HepG2 (cell line): ENCODE results near the gene LRP2. TPM values are rescaled to one million over a fixed set of nuclear protein-coding genes. Genes with fewer than 3 reads are reported as not detected.

ENCODE experiments used
- GABPA ChIP-seq, 2 experiments: IDR thresholded peaks; 2 replicates each; pipeline ENCODE4 v1.6.1; 2011 to 2016; ENCODE audit warnings: low read depth in 2 of 2, low read length in 1 of 2, missing biosample characterization in 1 of 2, missing genetic modification characterization in 1 of 2
- HOXA3 ChIP-seq: sonication (generic); formaldehyde crosslinking; IDR thresholded peaks from 2 replicates; pipeline ENCODE4 v1.5.0; 2020; ENCODE audit warnings: missing genetic modification reagents
- POLR2G ChIP-seq: fragments of 200-400 bp; formaldehyde crosslinking; IDR thresholded peaks from 2 replicates; pipeline ENCODE4 v1.6.1; 2018; ENCODE audit warnings: mild to moderate bottlenecking, low read depth, low read length, moderate library complexity
- REXO4 ChIP-seq: sonication (generic); formaldehyde crosslinking; IDR thresholded peaks from 2 replicates; pipeline ENCODE4 v1.8.0; 2022; ENCODE audit warnings: missing genetic modification reagents, mild to moderate bottlenecking, borderline replicate concordance
- TCF12 ChIP-seq, 2 experiments: fragments of 450-650 bp in 1 of 2; sonication (generic) in 1 of 2; formaldehyde crosslinking in 1 of 2; IDR thresholded peaks; 2 replicates each; pipeline versions ENCODE4 v1.6.1 to v1.8.0; 2017 to 2022; ENCODE audit warnings: antibody characterized with exemption in 1 of 2, mild to moderate bottlenecking in 1 of 2, missing genetic modification reagents in 1 of 2, moderate library complexity in 1 of 2
- TMF1 ChIP-seq: sonication (generic); formaldehyde crosslinking; IDR thresholded peaks from 2 replicates; pipeline ENCODE4 v1.8.1; 2022; ENCODE audit warnings: low read depth, missing genetic modification reagents
- ZNF260 ChIP-seq: sonication (generic); formaldehyde crosslinking; IDR thresholded peaks from 2 replicates; pipeline ENCODE4 v1.4.0; 2020; ENCODE audit warnings: missing genetic modification reagents, low read depth, mild to moderate bottlenecking, borderline replicate concordance
- ZNF629 ChIP-seq: sonication (generic); formaldehyde crosslinking; conservative IDR thresholded peaks from 2 replicates; pipeline ENCODE4 v1.5.0; 2020; ENCODE audit warnings: missing genetic modification reagents
- polyA plus RNA-seq, 8 experiments: library from polyadenylated mRNA; depleted of rRNA in 3 of 8; stranded (reverse) in 7 of 8; unstranded in 1 of 8; fragments of >200 nt; fragmentation: Illumina TruSeq in 4 of 8; extraction: Trizol in 4 of 8; gene quantifications; 2 replicates each; pipeline versions ENCODE4 v1.2.1 to v1.2.3, GENCODE V29; 2011 to 2016; ENCODE audit warnings: low read depth in 4 of 8, missing spikeins in 1 of 8, mixed read lengths in 1 of 8; ENCODE audit not compliant: insufficient read depth in 1 of 8
- total RNA-seq, 5 experiments: library from RNA; depleted of rRNA; stranded (reverse); fragments of >200 nt; fragmentation: Illumina TruSeq; extraction: Trizol; gene quantifications; 2 replicates each; pipeline ENCODE4 v1.2.3, GENCODE V29; 2016; ENCODE audit warnings: low read depth in 1 of 5
- TF ChIP-seq, protein P1 (sequence below): sonication (generic); formaldehyde crosslinking; IDR thresholded peaks from 2 replicates; pipeline ENCODE4 v1.9.0; 2021; ENCODE audit warnings: mild to moderate bottlenecking, missing genetic modification reagents
- TF ChIP-seq, protein P2 (sequence below): sonication (generic); formaldehyde crosslinking; IDR thresholded peaks from 2 replicates; pipeline ENCODE4 v1.9.0; 2022; ENCODE audit warnings: low read depth, missing genetic modification reagents
- TF ChIP-seq, protein P3 (sequence below): IDR thresholded peaks from 2 replicates; pipeline ENCODE4 v1.6.1; 2016; ENCODE audit warnings: low read depth, control low read depth
- TF ChIP-seq, protein P4 (sequence below): sonication (generic); formaldehyde crosslinking; IDR thresholded peaks from 2 replicates; pipeline ENCODE4 v1.4.0; 2020; ENCODE audit warnings: missing genetic modification reagents
- TF ChIP-seq, protein P5 (sequence below): sonication (generic); formaldehyde crosslinking; IDR thresholded peaks from 2 replicates; pipeline ENCODE4 v1.9.0; 2021; ENCODE audit warnings: missing genetic modification reagents, mild to moderate bottlenecking, borderline replicate concordance
- TF ChIP-seq, protein P6 (sequence below): sonication (generic); formaldehyde crosslinking; IDR thresholded peaks from 2 replicates; pipeline ENCODE4 v1.5.0; 2020; ENCODE audit warnings: missing genetic modification reagents

The LRP2 gene
- total and polyA plus RNA-seq, 2 of the 13 experiments (the other 11 are each of a cell fraction or from before 2014, with no cell fraction given) = 0.03 to 0.15 TPM

DNA sequence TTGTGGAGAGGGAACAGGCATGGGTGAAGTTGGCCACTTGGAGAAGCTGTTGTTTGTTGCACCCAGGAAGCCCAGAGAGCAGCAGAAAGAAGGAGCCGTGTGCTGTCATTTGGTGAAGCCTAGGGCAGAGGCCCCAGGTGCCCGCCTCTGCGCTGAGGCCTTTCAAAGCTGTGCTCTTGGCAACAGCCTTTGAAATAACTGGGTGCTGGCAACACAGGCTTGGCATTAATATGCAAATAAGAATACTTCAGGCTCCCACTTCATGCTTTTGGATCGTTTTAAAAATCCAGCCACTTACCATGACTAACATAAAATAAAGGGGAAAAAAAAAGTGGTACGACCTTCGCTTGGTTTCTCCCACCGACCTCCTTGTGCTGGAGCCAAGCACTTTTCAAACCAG is 251.9 kb downstream of the LRP2 start (continued):
- TF ChIP-seq, protein P1, sequence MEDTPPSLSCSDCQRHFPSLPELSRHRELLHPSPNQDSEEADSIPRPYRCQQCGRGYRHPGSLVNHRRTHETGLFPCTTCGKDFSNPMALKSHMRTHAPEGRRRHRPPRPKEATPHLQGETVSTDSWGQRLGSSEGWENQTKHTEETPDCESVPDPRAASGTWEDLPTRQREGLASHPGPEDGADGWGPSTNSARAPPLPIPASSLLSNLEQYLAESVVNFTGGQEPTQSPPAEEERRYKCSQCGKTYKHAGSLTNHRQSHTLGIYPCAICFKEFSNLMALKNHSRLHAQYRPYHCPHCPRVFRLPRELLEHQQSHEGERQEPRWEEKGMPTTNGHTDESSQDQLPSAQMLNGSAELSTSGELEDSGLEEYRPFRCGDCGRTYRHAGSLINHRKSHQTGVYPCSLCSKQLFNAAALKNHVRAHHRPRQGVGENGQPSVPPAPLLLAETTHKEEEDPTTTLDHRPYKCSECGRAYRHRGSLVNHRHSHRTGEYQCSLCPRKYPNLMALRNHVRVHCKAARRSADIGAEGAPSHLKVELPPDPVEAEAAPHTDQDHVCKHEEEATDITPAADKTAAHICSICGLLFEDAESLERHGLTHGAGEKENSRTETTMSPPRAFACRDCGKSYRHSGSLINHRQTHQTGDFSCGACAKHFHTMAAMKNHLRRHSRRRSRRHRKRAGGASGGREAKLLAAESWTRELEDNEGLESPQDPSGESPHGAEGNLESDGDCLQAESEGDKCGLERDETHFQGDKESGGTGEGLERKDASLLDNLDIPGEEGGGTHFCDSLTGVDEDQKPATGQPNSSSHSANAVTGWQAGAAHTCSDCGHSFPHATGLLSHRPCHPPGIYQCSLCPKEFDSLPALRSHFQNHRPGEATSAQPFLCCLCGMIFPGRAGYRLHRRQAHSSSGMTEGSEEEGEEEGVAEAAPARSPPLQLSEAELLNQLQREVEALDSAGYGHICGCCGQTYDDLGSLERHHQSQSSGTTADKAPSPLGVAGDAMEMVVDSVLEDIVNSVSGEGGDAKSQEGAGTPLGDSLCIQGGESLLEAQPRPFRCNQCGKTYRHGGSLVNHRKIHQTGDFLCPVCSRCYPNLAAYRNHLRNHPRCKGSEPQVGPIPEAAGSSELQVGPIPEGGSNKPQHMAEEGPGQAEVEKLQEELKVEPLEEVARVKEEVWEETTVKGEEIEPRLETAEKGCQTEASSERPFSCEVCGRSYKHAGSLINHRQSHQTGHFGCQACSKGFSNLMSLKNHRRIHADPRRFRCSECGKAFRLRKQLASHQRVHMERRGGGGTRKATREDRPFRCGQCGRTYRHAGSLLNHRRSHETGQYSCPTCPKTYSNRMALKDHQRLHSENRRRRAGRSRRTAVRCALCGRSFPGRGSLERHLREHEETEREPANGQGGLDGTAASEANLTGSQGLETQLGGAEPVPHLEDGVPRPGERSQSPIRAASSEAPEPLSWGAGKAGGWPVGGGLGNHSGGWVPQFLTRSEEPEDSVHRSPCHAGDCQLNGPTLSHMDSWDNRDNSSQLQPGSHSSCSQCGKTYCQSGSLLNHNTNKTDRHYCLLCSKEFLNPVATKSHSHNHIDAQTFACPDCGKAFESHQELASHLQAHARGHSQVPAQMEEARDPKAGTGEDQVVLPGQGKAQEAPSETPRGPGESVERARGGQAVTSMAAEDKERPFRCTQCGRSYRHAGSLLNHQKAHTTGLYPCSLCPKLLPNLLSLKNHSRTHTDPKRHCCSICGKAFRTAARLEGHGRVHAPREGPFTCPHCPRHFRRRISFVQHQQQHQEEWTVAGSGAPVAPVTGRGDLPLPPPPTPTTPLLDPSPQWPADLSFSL = no peak
- TF ChIP-seq GABPA (IDR thresholded peaks at IDR 0.05; ENCODE audit: low read depth, low read length) (no peak), GABPA (CRISPR knock-in tag; IDR thresholded peaks at IDR 0.05; ENCODE audit: low read depth) (no peak), ZNF260 (no peak), ZNF629 (CRISPR knock-in tag) (no peak), TMF1 (CRISPR knock-in tag) (no peak), REXO4 (CRISPR knock-in tag) (no peak), POLR2G (no peak), TCF12 (IDR thresholded peaks at IDR 0.05) (no peak), TCF12 (CRISPR knock-in tag; IDR thresholded peaks at IDR 0.05) (no peak), HOXA3 (CRISPR knock-in tag) (no peak)
- TF ChIP-seq, protein P2, sequence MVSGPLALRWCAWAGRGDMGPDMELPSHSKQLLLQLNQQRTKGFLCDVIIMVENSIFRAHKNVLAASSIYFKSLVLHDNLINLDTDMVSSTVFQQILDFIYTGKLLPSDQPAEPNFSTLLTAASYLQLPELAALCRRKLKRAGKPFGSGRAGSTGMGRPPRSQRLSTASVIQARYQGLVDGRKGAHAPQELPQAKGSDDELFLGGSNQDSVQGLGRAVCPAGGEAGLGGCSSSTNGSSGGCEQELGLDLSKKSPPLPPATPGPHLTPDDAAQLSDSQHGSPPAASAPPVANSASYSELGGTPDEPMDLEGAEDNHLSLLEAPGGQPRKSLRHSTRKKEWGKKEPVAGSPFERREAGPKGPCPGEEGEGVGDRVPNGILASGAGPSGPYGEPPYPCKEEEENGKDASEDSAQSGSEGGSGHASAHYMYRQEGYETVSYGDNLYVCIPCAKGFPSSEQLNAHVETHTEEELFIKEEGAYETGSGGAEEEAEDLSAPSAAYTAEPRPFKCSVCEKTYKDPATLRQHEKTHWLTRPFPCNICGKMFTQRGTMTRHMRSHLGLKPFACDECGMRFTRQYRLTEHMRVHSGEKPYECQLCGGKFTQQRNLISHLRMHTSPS = no peak
- TF ChIP-seq, protein P3, sequence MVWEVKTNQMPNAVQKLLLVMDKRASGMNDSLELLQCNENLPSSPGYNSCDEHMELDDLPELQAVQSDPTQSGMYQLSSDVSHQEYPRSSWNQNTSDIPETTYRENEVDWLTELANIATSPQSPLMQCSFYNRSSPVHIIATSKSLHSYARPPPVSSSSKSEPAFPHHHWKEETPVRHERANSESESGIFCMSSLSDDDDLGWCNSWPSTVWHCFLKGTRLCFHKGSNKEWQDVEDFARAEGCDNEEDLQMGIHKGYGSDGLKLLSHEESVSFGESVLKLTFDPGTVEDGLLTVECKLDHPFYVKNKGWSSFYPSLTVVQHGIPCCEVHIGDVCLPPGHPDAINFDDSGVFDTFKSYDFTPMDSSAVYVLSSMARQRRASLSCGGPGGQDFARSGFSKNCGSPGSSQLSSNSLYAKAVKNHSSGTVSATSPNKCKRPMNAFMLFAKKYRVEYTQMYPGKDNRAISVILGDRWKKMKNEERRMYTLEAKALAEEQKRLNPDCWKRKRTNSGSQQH = no peak
- TF ChIP-seq, protein P4, sequence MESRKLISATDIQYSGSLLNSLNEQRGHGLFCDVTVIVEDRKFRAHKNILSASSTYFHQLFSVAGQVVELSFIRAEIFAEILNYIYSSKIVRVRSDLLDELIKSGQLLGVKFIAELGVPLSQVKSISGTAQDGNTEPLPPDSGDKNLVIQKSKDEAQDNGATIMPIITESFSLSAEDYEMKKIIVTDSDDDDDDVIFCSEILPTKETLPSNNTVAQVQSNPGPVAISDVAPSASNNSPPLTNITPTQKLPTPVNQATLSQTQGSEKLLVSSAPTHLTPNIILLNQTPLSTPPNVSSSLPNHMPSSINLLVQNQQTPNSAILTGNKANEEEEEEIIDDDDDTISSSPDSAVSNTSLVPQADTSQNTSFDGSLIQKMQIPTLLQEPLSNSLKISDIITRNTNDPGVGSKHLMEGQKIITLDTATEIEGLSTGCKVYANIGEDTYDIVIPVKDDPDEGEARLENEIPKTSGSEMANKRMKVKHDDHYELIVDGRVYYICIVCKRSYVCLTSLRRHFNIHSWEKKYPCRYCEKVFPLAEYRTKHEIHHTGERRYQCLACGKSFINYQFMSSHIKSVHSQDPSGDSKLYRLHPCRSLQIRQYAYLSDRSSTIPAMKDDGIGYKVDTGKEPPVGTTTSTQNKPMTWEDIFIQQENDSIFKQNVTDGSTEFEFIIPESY (CRISPR knock-in tag) = no peak
- TF ChIP-seq, protein P5, sequence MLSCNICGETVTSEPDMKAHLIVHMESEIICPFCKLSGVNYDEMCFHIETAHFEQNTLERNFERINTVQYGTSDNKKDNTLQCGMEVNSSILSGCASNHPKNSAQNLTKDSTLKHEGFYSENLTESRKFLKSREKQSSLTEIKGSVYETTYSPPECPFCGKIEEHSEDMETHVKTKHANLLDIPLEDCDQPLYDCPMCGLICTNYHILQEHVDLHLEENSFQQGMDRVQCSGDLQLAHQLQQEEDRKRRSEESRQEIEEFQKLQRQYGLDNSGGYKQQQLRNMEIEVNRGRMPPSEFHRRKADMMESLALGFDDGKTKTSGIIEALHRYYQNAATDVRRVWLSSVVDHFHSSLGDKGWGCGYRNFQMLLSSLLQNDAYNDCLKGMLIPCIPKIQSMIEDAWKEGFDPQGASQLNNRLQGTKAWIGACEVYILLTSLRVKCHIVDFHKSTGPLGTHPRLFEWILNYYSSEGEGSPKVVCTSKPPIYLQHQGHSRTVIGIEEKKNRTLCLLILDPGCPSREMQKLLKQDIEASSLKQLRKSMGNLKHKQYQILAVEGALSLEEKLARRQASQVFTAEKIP (CRISPR knock-in tag) = no peak
- TF ChIP-seq, protein P6, sequence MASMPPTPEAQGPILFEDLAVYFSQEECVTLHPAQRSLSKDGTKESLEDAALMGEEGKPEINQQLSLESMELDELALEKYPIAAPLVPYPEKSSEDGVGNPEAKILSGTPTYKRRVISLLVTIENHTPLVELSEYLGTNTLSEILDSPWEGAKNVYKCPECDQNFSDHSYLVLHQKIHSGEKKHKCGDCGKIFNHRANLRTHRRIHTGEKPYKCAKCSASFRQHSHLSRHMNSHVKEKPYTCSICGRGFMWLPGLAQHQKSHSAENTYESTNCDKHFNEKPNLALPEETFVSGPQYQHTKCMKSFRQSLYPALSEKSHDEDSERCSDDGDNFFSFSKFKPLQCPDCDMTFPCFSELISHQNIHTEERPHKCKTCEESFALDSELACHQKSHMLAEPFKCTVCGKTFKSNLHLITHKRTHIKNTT (CRISPR knock-in tag) = no peak
